NB4 (cell line): ENCODE data around the gene MRPL10.

ENCODE experiments used
- CTCF ChIP-seq: IDR thresholded peaks from one replicate; pipeline ENCODE4 v1.5.1; 2012; ENCODE audit warnings: low read depth, low read length
- MAX ChIP-seq: IDR thresholded peaks from 2 replicates; pipeline ENCODE4 v1.6.1; 2011; ENCODE audit warnings: low read depth, low read length
- MYC ChIP-seq: IDR thresholded peaks from 2 replicates; pipeline ENCODE4 v1.6.1; 2011; ENCODE audit warnings: low read depth, low read length
- POLR2A ChIP-seq: IDR thresholded peaks from 2 replicates; pipeline ENCODE4 v1.6.1; 2011; ENCODE audit warnings: mild to moderate bottlenecking; ENCODE audit not compliant: insufficient read length; ENCODE audit errors: extremely low read depth

DNA sequence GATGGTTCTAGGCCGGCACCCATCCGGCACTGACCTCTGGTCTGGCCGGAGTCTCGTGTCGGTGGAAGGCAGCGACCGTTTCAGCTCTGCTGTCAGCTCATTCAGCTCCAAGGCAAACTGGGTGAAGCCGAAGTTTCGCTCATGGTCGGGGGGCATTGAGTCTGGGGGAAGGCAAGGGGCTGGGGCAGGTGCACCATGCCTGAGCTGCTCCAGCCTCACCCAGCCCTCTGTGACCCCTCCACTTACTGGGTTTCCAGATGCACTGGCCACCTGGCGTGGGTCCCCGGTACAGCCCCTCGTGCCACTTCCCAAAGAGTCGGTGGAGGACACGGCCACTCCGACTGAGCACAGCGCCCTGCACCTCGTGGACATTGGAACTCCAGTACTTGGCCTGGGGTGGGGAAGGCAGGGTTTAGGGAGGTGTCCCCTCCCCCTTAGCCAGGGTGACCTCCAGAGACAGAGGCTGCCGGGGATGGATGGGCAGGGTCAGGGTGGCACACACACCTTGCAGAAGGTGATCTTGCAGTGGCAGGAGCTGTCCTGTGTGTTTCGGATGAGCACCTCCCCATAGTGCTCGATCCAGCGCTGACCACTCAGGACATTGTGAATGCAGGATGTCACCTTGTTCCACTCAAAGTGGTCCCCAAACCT, 22.4 kb downstream of the MRPL10 start:
- no peak for TF ChIP-seq POLR2A
- TF ChIP-seq CTCF, result no peak
- no peak for TF ChIP-seq MYC
- TF ChIP-seq MAX, result no peak
